Muscle layer of duodenum (tissue), 2 donors: Measurements from ENCODE around the gene TTC12.
A peak's percentile ranks its signal among the peaks of the same experiment; 100 is the strongest.

ENCODE experiments used
- H3K27ac ChIP-seq: one replicate; pipeline ENCODE4 v1.7.0; 2013; ENCODE audit warnings: mild to moderate bottlenecking, low read length
- H3K27me3 ChIP-seq: one replicate; pipeline ENCODE4 v1.7.0; 2013; ENCODE audit warnings: low read depth, mild to moderate bottlenecking, control low read depth, low read length
- H3K36me3 ChIP-seq, 2 donors: one replicate each; pipeline ENCODE4 v1.7.0; 2013; ENCODE audit warnings: low read length in 2 of 2, control low read depth in 1 of 2, mild to moderate bottlenecking in 1 of 2; ENCODE audit not compliant: insufficient read depth in 2 of 2, control insufficient read depth in 1 of 2
- H3K4me1 ChIP-seq, 2 donors: one replicate each; pipeline ENCODE4 v1.7.0; 2013; ENCODE audit warnings: low read length in 2 of 2, mild to moderate bottlenecking in 2 of 2, control low read depth in 1 of 2, moderate library complexity in 1 of 2; ENCODE audit not compliant: insufficient read depth in 2 of 2, control insufficient read depth in 1 of 2
- H3K4me3 ChIP-seq, 2 donors: one replicate each; pipeline ENCODE4 v1.7.0; 2013; ENCODE audit warnings: low read length in 2 of 2, low read depth in 1 of 2, mild to moderate bottlenecking in 1 of 2
- H3K9me3 ChIP-seq, 2 donors: one replicate each; pipeline ENCODE4 v1.7.0; 2013; ENCODE audit warnings: low read length in 2 of 2, control low read depth in 1 of 2, mild to moderate bottlenecking in 1 of 2; ENCODE audit not compliant: control insufficient read depth in 1 of 2
- donor health status: healthy.

TTC12 gene

GRCh38 chr11:113314389-113315301, at the start of gene TTC12:
Gene TTC12, plus strand, starts transcription at chr11:113314583. Its CDS starts 1,675 bp downstream, at chr11:113316258.
- peaks cover 0 to 13% of the 10 kb centered on the region in 2 donors for H3K4me1 ChIP-seq
- H3K9me3 ChIP-seq, result no peaks in the 10 kb centered on the region
- peak within 1 kb of the TSS; percentile 35 for H3K27ac ChIP-seq
- peaks cover 0 to 9% of the 10 kb centered on the region in 2 donors for H3K36me3 ChIP-seq
- H3K27me3 ChIP-seq, result no peaks in the 10 kb centered on the region
- peak within 1 kb of the TSS; percentile 55 to 76 for H3K4me3 ChIP-seq

- H3K4me1 ChIP-seq, result no peaks in the 10 kb centered on the region
- H3K4me3 ChIP-seq, result no peak overlapping the region
- no peak overlapping the region for H3K27ac ChIP-seq
- no peaks in the 10 kb centered on the region for H3K9me3 ChIP-seq
- no peaks in the 10 kb centered on the region for H3K36me3 ChIP-seq
- H3K27me3 ChIP-seq, result no peaks in the 10 kb centered on the region
Measured at GRCh38 chr11:113265362-113265761, 49.0 kb upstream of the TTC12 start.

GRCh38 chr11:113267493-113267892, 46.9 kb upstream of the TTC12 start:
- no peaks in the 10 kb centered on the region for H3K36me3 ChIP-seq
- H3K4me3 ChIP-seq, result no peak overlapping the region
- no peak overlapping the region for H3K27ac ChIP-seq
- no peaks in the 10 kb centered on the region for H3K27me3 ChIP-seq
- H3K4me1 ChIP-seq, result no peaks in the 10 kb centered on the region
- no peaks in the 10 kb centered on the region for H3K9me3 ChIP-seq

GRCh38 chr11:113269096-113269495, 45.3 kb upstream of the TTC12 start:
- Histone ChIP-seq H3K36me3 (no peaks in the 10 kb centered on the region), H3K4me3 (no peak overlapping the region), H3K27ac (no peak overlapping the region), H3K27me3 (no peaks in the 10 kb centered on the region), H3K9me3 (no peaks in the 10 kb centered on the region), H3K4me1 (no peaks in the 10 kb centered on the region)

- H3K27me3 ChIP-seq, result no peaks in the 10 kb centered on the region
- no peaks in the 10 kb centered on the region for H3K9me3 ChIP-seq
- no peak overlapping the region for H3K27ac ChIP-seq
- no peak overlapping the region for H3K4me3 ChIP-seq
- no peaks in the 10 kb centered on the region for H3K36me3 ChIP-seq
- H3K4me1 ChIP-seq, result no peaks in the 10 kb centered on the region
Measured at GRCh38 chr11:113269636-113270035, 44.7 kb upstream of the TTC12 start.

- no peaks in the 10 kb centered on the region for H3K4me1 ChIP-seq
- H3K4me3 ChIP-seq, result no peak overlapping the region
- no peak overlapping the region for H3K27ac ChIP-seq
Measured at GRCh38 chr11:113270080-113270479, 44.3 kb upstream of the TTC12 start.

GRCh38 chr11:113271551-113272245, 42.7 kb upstream of the TTC12 start:
- Histone ChIP-seq H3K27ac (no peak overlapping the region), H3K4me3 (no peak overlapping the region), H3K27me3 (no peaks in the 10 kb centered on the region), H3K9me3 (no peaks in the 10 kb centered on the region), H3K36me3 (no peaks in the 10 kb centered on the region), H3K4me1 (no peaks in the 10 kb centered on the region)

More at GRCh38 chr11:113270080-113270479, 44.3 kb upstream of the TTC12 start:
- no peaks in the 10 kb centered on the region for H3K27me3 ChIP-seq
- no peaks in the 10 kb centered on the region for H3K36me3 ChIP-seq
- H3K9me3 ChIP-seq, result no peaks in the 10 kb centered on the region

GRCh38 chr11:113272281-113272680, 42.1 kb upstream of the TTC12 start:
- Histone ChIP-seq H3K4me1 (no peaks in the 10 kb centered on the region), H3K9me3 (no peaks in the 10 kb centered on the region), H3K4me3 (no peak overlapping the region), H3K36me3 (no peaks in the 10 kb centered on the region), H3K27me3 (no peaks in the 10 kb centered on the region), H3K27ac (no peak overlapping the region)

GRCh38 chr11:113272927-113273615, 41.3 kb upstream of the TTC12 start:
- Histone ChIP-seq H3K36me3 (no peaks in the 10 kb centered on the region), H3K9me3 (no peaks in the 10 kb centered on the region), H3K4me3 (no peak overlapping the region), H3K27ac (no peak overlapping the region), H3K4me1 (no peaks in the 10 kb centered on the region), H3K27me3 (no peaks in the 10 kb centered on the region)

- Histone ChIP-seq H3K27ac (no peak overlapping the region), H3K36me3 (no peaks in the 10 kb centered on the region), H3K27me3 (no peaks in the 10 kb centered on the region), H3K4me1 (no peaks in the 10 kb centered on the region), H3K9me3 (no peaks in the 10 kb centered on the region), H3K4me3 (no peak overlapping the region)
Measured at GRCh38 chr11:113273720-113274119, 40.7 kb upstream of the TTC12 start.
